ENCODE data around the gene TIMM23B.
"Not testable (repeated sequence)": the region's sequence is repeated elsewhere in the genome, so short reads cannot be mapped to it uniquely, and the experiment has no call there.

TIMM23B gene

GRCh38 chr10:49941447-49942338 lies at the start of gene TIMM23B, which contains the start of gene PARG:
TIMM23B (plus strand) TSS chr10:49942053; CDS start chr10:49942195, 142 bp downstream.
PARG (minus strand) TSS chr10:49942027; CDS start chr10:49941725, 302 bp downstream.
- DNase-seq, result peak; percentile 72

- not testable (repeated sequence) for DNase-seq
These were observed 41.9 kb upstream of the TIMM23B start for GRCh38 chr10:49899999-49900398.

- DNase-seq, result not testable (repeated sequence)
These were observed 41.4 kb upstream of the TIMM23B start for GRCh38 chr10:49900406-49900805.

GRCh38 chr10:49903829-49904228 lies 38.0 kb upstream of the TIMM23B start:
- not testable (repeated sequence) for DNase-seq

- DNase-seq, result not testable (repeated sequence)
These were observed 33.4 kb upstream of the TIMM23B start for GRCh38 chr10:49908290-49909080.

- not testable (repeated sequence) for DNase-seq
These were observed 31.6 kb upstream of the TIMM23B start for GRCh38 chr10:49910295-49910694.

- not testable (repeated sequence) for DNase-seq
These were observed 25.4 kb upstream of the TIMM23B start for GRCh38 chr10:49916451-49916850.

GRCh38 chr10:49917927-49918326 lies 23.9 kb upstream of the TIMM23B start:
- DNase-seq, result not testable (repeated sequence)

- DNase-seq, result not testable (repeated sequence)
These were observed 19.8 kb upstream of the TIMM23B start for GRCh38 chr10:49922041-49922440.

- not testable (repeated sequence) for DNase-seq
These were observed 18.3 kb upstream of the TIMM23B start for GRCh38 chr10:49923572-49923971.

GRCh38 chr10:49931276-49931675 lies 10.6 kb upstream of the TIMM23B start:
- DNase-seq, result not testable (repeated sequence)

GRCh38 chr10:49931959-49932728 lies 9.7 kb upstream of the TIMM23B start:
- DNase-seq, result not testable (repeated sequence)

GRCh38 chr10:49942339-49942705 lies 469 bp downstream of the TIMM23B start:
- DNase-seq, result not testable (repeated sequence)

- not testable (repeated sequence) for DNase-seq
These were observed 1.8 kb downstream of the TIMM23B start for GRCh38 chr10:49943607-49944006.

- DNase-seq, result not testable (repeated sequence)
These were observed 6.3 kb downstream of the TIMM23B start for GRCh38 chr10:49948142-49948541.

- DNase-seq, result not testable (repeated sequence)
These were observed 6.9 kb downstream of the TIMM23B start for GRCh38 chr10:49948737-49949136.

GRCh38 chr10:49952006-49952405 lies 10.2 kb downstream of the TIMM23B start:
- DNase-seq, result not testable (repeated sequence)

GRCh38 chr10:49953122-49953521 lies 11.3 kb downstream of the TIMM23B start:
- DNase-seq, result not testable (repeated sequence)

- DNase-seq, result not testable (repeated sequence)
These were observed 28.5 kb downstream of the TIMM23B start for GRCh38 chr10:49970331-49970857.

- DNase-seq, result not testable (repeated sequence)
These were observed 29.6 kb downstream of the TIMM23B start for GRCh38 chr10:49971466-49971865.

- DNase-seq, result not testable (repeated sequence)
These were observed 30.2 kb downstream of the TIMM23B start for GRCh38 chr10:49972094-49972493.

- DNase-seq, result not testable (repeated sequence)
These were observed 35.9 kb downstream of the TIMM23B start for GRCh38 chr10:49977756-49978155.

All from NCI-H774 (cell line).